Neural progenitor cell (in vitro differentiated cells): ENCODE measurements around the gene CABLES1. TPM values are rescaled to one million over a fixed set of nuclear protein-coding genes. Genes with fewer than 3 reads are reported as not detected.
A peak's percentile ranks its signal among the peaks of the same experiment; 100 is the strongest.

Experiments
- DNase-seq: peaks from one replicate; pipeline ENCODE4 v3.0.0-alpha.2; 2016; ENCODE audit warnings: low spot score
- H2AFZ ChIP-seq: fragments of 200-600 bp; sonication (generic); replicated peaks from 2 replicates; pipeline ENCODE4 v1.6.1; 2016; ENCODE audit warnings: antibody characterized with exemption
- H3F3A ChIP-seq: fragments of 200-600 bp; sonication (generic); 2 replicates; pipeline ENCODE4 v1.6.1; 2016; ENCODE audit warnings: antibody characterized with exemption, low read depth
- H3K27ac ChIP-seq: fragments of 200-600 bp; sonication (generic); 2 replicates; pipeline ENCODE4 v1.5.1; 2016; ENCODE audit warnings: mild to moderate bottlenecking
- H3K27me3 ChIP-seq: fragments of 200-600 bp; sonication (generic); 2 replicates; pipeline ENCODE4 v1.6.1; 2016; ENCODE audit warnings: mild to moderate bottlenecking, moderate library complexity
- H3K36me3 ChIP-seq: fragments of 200-600 bp; sonication (generic); 2 replicates; pipeline ENCODE4 v1.5.1; 2016
- H3K4me1 ChIP-seq: fragments of 200-600 bp; sonication (generic); 2 replicates; pipeline ENCODE4 v1.6.1; 2016; ENCODE audit warnings: mixed run types
- H3K4me2 ChIP-seq: fragments of 200-600 bp; sonication (generic); 2 replicates; pipeline ENCODE4 v1.6.1; 2016
- H3K4me3 ChIP-seq: fragments of 200-600 bp; sonication (generic); 2 replicates; pipeline ENCODE4 v1.5.1; 2016
- H3K79me2 ChIP-seq: fragments of 200-600 bp; sonication (generic); 2 replicates; pipeline ENCODE4 v1.6.1; 2016; ENCODE audit warnings: low read depth
- H3K9ac ChIP-seq: fragments of 200-600 bp; sonication (generic); 2 replicates; pipeline ENCODE4 v1.6.1; 2016
- H3K9me3 ChIP-seq: fragments of 200-600 bp; sonication (generic); 2 replicates; pipeline ENCODE4 v1.5.1; 2016; ENCODE audit warnings: low read depth
- H4K20me1 ChIP-seq: fragments of 200-600 bp; sonication (generic); 2 replicates; pipeline ENCODE4 v1.6.1; 2016; ENCODE audit warnings: low read depth
- H3K27ac Mint-ChIP-seq: 3 replicates; pipeline ENCODE4 v1.8.0; 2021; ENCODE audit warnings: mixed read lengths
- H3K27me3 Mint-ChIP-seq: 2 replicates; pipeline ENCODE4 v1.8.0; 2022; ENCODE audit warnings: low read depth, mild to moderate bottlenecking, inconsistent platforms, moderate library complexity, mixed read lengths; ENCODE audit not compliant: insufficient read depth
- H3K36me3 Mint-ChIP-seq: 3 replicates; pipeline ENCODE4 v1.8.0; 2021; ENCODE audit warnings: mixed read lengths
- H3K4me1 Mint-ChIP-seq: 3 replicates; pipeline ENCODE4 v1.8.0; 2021; ENCODE audit warnings: mixed read lengths
- H3K4me3 Mint-ChIP-seq: 3 replicates; pipeline ENCODE4 v1.8.0; 2021; ENCODE audit warnings: mild to moderate bottlenecking, moderate library complexity, mixed read lengths
- H3K9me3 Mint-ChIP-seq: 3 replicates; pipeline ENCODE4 v1.8.0; 2020; ENCODE audit warnings: mixed read lengths
- EZH2 ChIP-seq: fragments of 200-600 bp; sonication (generic); IDR thresholded peaks from 2 replicates; pipeline ENCODE4 v1.6.1; 2017; ENCODE audit warnings: antibody characterized with exemption, mild to moderate bottlenecking, moderate library complexity
- EZH2phosphoT487 ChIP-seq: fragments of 200-600 bp; sonication (generic); IDR thresholded peaks from 2 replicates; pipeline ENCODE4 v1.6.1; 2017; ENCODE audit warnings: antibody characterized with exemption
- total RNA-seq: library from RNA; depleted of rRNA; stranded (reverse); fragments of >200 nt; gene quantifications from 2 replicates; pipeline ENCODE4 v1.2.3, GENCODE V29; 2015; ENCODE audit warnings: low replicate concordance
- TF ChIP-seq, protein P1 (sequence below): fragments of 200-600 bp; sonication (generic); IDR thresholded peaks from 2 replicates; pipeline ENCODE4 v1.5.1; 2017; ENCODE audit warnings: antibody characterized with exemption, mild to moderate bottlenecking

The CABLES1 gene
- total RNA-seq, 1 donor from 2014 or later = 2.8 TPM

DNA sequence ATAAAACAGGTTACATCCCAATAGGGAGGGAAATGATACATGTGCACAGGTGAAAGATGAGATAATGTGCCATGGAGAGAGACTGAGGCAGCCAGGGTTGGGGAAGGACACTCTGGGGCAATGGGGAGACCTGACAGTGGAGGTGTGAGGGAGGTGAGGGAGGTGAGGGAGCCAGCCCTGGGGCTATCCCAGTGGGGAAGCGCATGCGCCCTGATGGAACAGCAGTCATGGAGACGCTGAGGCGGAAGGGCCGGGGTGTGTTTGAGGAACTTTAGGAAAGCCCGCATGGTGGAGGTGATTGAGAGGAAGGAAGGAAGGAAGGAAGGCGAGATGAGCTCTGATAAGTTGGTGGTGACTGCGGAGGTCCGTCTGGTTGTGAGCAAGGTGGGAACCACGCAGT, 66.5 kb downstream of the CABLES1 start:
- Mint-ChIP-seq H3K27me3 (no peaks in the 10 kb centered on the region), H3K27ac (no peak overlapping the region), H3K9me3 (peaks cover 12% of the 10 kb centered on the region), H3K4me3 (no peak overlapping the region), H3K36me3 (peaks cover 36% of the 10 kb centered on the region), H3K4me1 (peaks cover 39% of the 10 kb centered on the region)
- no peak for DNase-seq
- no peaks in the 10 kb centered on the region for H3K79me2 ChIP-seq
- H3K36me3 ChIP-seq = no peaks in the 10 kb centered on the region
- H3K4me3 ChIP-seq = no peak overlapping the region
- no peak overlapping the region for H3K9ac ChIP-seq
- H3K4me2 ChIP-seq = no peak overlapping the region
- H3K4me1 ChIP-seq = peaks cover under 1% of the 10 kb centered on the region
- H2AFZ ChIP-seq = no peak overlapping the region
- H3K27me3 ChIP-seq = no peaks in the 10 kb centered on the region
- H4K20me1 ChIP-seq = no peaks in the 10 kb centered on the region
- H3K9me3 ChIP-seq = no peaks in the 10 kb centered on the region
- H3K27ac ChIP-seq = no peak overlapping the region
- TF ChIP-seq EZH2phosphoT487 = no peak
- no peak for TF ChIP-seq EZH2
- TF ChIP-seq, protein P1, sequence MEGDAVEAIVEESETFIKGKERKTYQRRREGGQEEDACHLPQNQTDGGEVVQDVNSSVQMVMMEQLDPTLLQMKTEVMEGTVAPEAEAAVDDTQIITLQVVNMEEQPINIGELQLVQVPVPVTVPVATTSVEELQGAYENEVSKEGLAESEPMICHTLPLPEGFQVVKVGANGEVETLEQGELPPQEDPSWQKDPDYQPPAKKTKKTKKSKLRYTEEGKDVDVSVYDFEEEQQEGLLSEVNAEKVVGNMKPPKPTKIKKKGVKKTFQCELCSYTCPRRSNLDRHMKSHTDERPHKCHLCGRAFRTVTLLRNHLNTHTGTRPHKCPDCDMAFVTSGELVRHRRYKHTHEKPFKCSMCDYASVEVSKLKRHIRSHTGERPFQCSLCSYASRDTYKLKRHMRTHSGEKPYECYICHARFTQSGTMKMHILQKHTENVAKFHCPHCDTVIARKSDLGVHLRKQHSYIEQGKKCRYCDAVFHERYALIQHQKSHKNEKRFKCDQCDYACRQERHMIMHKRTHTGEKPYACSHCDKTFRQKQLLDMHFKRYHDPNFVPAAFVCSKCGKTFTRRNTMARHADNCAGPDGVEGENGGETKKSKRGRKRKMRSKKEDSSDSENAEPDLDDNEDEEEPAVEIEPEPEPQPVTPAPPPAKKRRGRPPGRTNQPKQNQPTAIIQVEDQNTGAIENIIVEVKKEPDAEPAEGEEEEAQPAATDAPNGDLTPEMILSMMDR = no peak
- H3F3A ChIP-seq = no peaks in the 10 kb centered on the region

DNA sequence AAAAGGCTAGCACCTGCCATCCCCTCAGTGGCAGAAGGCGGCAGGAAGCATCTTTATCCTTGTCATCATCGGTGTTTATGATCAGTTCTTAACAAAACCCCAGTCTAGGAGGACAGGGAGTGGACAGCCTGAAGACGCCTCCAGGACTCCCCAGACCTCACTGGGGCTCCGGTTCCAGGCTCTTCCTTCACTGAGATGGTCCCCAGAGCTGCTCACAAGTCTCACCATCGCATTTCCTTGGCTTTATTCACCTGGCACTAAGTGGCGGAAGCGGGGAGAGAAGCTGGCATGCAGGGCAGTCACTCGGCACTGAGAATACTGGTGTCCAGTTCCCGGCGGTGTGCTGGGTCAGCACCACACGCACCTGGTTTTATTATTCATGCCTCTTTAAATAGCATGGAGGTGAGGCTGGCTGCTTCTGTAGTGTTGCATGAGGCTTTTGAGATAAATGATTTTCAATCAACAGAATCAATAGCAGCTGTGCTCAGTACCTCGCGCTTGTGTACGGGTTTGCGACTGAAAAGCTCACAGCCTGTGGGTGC, 68.7 kb downstream of the CABLES1 start:
- H3K9ac ChIP-seq = no peak overlapping the region
- TF ChIP-seq EZH2phosphoT487 (no peak), EZH2 (no peak)
- TF ChIP-seq, protein P1 = no peak
- Mint-ChIP-seq H3K27ac (peak overlapping the region; percentile 40), H3K27me3 (peaks cover 5% of the 10 kb centered on the region), H3K9me3 (peaks cover 15% of the 10 kb centered on the region), H3K36me3 (peaks cover 39% of the 10 kb centered on the region), H3K4me3 (no peak overlapping the region), H3K4me1 (peaks cover 29% of the 10 kb centered on the region)
- H3K4me3 ChIP-seq = no peak overlapping the region
- H3K27ac ChIP-seq = no peak overlapping the region
- DNase-seq = no peak
- no peaks in the 10 kb centered on the region for H3K4me1 ChIP-seq
- H3K4me2 ChIP-seq = no peak overlapping the region
- H3K9me3 ChIP-seq = no peaks in the 10 kb centered on the region
- H3K27me3 ChIP-seq = no peaks in the 10 kb centered on the region
- H4K20me1 ChIP-seq = no peaks in the 10 kb centered on the region
- H3K36me3 ChIP-seq = no peaks in the 10 kb centered on the region
- no peaks in the 10 kb centered on the region for H3K79me2 ChIP-seq
- H2AFZ ChIP-seq = no peak overlapping the region
- no peaks in the 10 kb centered on the region for H3F3A ChIP-seq

DNA sequence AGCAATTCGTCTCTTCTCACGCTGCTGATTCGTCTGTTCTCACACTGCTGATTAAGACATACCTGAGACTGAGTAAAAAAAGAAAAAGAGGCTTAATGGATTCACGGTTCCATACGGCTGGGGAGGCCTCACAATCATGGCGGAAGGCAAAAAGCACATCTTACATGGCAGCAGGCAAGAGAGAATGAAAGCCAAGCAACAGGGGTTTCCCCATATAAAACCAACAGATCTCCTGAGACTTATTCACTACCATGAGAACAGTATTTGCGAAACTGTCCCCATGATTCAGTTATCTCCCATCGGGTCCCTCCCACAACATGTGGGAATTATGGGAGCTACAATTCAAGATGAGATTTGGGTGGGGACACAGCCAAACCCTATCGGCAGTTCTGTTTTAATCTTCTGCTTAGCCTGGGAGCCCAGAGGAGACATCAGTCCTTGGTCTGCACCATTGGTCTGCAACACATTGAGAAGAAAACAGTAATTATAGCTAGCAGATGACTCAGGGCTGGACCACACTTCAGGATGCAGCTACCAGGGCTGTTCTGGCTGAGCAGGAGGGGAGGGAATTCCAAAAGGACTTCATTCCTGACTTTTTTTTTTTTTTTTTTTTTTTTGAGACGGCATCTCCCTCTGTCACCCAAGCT, 69.4 kb downstream of the CABLES1 start:
- no peak overlapping the region for H3K27ac ChIP-seq
- DNase-seq = no peak
- peak overlapping the region; percentile 65 for H3K27ac Mint-ChIP-seq

More for the DNA sequence above, 69.4 kb downstream of the CABLES1 start:
- no peaks in the 10 kb centered on the region for H3K9me3 ChIP-seq
- TF ChIP-seq EZH2 (no peak), EZH2phosphoT487 (no peak)
- TF ChIP-seq, protein P1 = no peak
- H3K4me3 ChIP-seq = no peak overlapping the region
- H3K9ac ChIP-seq = no peak overlapping the region
- H3K36me3 ChIP-seq = no peaks in the 10 kb centered on the region
- peaks cover 42% of the 10 kb centered on the region for H3K36me3 Mint-ChIP-seq
- no peak overlapping the region for H3K4me2 ChIP-seq
- H3F3A ChIP-seq = no peaks in the 10 kb centered on the region
- no peak overlapping the region for H3K4me3 Mint-ChIP-seq
- peaks cover 29% of the 10 kb centered on the region for H3K4me1 Mint-ChIP-seq
- H3K27me3 ChIP-seq = no peaks in the 10 kb centered on the region
- peaks cover 5% of the 10 kb centered on the region for H3K27me3 Mint-ChIP-seq
- H2AFZ ChIP-seq = no peak overlapping the region
- H3K9me3 Mint-ChIP-seq = peaks cover 15% of the 10 kb centered on the region
- no peaks in the 10 kb centered on the region for H3K79me2 ChIP-seq
- no peaks in the 10 kb centered on the region for H4K20me1 ChIP-seq
- no peaks in the 10 kb centered on the region for H3K4me1 ChIP-seq
